Retina (tissue), 1 donor: ENCODE measurements around the gene SELENON.

Experiments
- DNase-seq: peaks from one replicate; pipeline ENCODE4 v3.0.0-alpha.2; 2016

The SELENON gene

DNA sequence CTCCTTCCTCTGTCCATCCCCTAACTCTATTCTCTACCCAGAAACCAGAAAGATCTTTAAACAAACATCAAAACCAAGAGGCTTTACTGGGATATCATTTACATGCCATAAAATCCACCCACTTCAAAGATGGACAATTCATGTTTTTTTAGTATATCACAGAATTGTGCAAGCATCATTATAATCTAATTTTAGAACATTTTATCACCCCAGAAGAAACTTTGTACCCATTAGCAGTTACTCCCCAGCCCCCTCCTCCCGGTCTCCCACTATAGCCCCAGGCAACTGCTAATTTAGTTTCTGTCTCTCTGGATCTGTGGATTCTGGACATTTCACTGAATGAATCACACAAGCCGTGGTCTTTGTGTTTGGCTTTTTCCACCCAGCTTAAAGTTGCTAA, 4.8 kb upstream of the SELENON start:
- DNase-seq: no peak

DNA sequence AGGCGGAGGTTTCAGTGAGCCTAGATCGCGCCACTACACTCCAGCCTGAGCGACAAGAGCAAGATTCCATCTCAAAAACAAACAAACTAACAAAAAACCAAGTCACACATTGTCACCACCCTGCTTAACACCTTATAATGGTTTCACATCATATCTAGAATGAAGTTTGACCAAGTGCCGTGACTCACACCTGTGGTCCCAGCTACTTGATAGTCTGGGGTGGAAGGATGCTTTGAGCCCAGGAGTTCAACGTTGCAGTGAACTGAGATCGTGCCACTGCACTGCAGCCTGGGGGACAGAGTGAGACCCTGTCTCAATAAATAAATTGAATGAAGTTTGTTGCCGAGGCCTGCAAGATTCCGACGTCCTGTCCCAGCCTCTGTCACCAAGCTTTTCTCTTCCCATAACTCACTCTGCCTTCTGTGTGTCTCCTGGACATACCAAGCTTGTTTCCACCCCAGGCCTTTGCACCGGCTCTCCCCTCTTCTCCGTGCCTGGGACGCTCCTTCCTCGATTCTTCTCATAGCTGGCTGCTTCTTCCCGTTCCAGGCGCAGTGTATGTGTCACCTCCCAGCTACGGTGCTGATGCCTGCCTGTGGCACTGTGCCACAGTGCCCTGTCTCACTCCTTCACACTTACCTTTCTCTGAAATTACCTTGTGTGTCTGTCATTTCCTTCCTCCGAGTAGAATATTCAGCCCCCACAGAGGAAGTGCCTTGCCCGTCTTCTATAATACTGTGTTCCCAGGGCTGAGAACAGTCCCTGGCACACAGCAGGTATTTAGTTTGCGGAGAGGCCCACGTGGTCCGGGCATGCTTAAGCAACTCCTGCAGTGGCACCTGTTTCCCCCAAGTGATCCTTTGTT, 3.8 kb upstream of the SELENON start:
- DNase-seq: peak; percentile 34

DNA sequence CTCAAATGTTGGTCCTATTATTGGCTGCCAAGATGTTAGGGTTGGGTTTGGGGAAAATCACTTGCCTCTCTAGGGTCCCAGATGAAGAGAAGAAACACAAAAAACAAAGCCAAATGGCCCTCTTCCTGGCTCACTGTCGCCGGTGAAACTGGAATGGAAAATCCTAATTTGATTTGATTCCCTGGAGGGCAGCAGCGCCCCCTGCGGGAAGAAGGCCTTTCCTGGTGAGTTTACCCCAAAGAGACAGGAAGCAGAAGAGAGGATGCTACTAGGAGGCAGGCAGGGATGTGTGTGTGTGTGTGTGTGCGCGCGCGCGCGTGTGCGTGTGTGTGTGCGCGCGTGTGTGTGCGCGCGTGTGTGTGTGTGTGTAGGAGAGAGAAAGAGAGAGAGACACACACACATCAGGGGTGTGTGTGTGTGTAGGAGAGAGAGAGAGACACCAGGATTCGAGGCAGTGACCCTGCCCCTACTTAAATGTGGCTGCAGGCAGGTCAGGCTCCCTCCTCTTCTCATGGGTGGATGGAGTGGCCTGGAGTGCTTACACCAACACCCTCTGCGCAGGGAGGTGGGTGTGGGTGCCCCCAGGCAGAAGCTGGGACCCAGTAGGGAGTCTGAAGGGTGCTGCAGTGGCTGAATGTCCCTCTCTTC, 3.1 kb upstream of the SELENON start:
- DNase-seq: peak; percentile 80

DNA sequence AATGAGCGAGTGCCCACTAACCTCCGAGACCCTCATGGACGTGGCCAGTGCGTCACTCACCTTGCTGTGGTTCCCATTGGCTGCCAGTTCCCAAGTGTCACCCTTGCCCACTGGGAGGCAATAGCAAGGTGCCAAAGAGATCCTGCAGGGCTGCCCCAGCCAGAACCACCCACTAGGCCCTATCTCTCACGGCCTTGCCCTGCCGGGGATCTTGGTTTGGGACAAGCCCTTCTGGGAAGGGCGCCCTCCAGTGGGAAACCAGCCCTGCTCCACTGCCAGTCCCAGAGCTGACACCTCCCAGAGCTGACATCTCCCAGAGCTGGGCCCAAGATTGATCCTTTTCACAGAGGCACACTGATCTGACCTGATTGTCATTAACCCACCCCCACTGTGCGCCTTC, 2.1 kb upstream of the SELENON start:
- DNase-seq: no peak

DNA sequence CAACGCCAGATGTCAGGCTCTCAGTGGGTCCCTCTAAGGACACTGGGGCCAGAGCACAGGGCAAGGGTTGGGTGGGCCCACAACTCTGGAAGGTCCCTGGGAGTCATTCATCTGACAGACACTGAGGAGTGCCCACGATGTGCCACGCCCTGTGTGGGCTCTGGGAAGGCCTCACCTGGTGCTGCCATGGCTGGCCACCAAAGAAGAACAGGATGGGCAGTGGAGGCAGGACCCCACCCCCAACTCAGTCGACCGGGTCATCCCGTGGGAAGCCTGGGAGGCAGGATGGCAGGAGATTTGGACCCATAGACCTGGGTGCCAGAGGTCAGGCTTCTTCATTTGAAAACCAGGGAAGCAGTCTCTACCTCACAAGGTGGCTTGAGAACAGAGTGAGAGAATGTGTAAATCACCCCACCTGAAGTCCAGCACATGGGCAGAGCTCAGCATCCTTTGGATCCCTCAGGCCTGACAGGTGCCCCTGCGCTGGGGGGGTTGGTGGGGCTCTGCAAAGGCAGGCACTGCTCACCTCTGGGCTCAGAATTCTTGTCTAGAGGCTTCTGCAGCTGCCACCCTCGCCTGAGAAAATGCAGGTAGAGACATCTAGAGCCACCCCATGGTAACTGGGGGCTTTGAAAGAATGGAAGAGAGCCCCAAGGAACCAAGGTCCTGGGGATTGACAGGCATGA, 1.2 kb upstream of the SELENON start:
- no peak for DNase-seq

DNA sequence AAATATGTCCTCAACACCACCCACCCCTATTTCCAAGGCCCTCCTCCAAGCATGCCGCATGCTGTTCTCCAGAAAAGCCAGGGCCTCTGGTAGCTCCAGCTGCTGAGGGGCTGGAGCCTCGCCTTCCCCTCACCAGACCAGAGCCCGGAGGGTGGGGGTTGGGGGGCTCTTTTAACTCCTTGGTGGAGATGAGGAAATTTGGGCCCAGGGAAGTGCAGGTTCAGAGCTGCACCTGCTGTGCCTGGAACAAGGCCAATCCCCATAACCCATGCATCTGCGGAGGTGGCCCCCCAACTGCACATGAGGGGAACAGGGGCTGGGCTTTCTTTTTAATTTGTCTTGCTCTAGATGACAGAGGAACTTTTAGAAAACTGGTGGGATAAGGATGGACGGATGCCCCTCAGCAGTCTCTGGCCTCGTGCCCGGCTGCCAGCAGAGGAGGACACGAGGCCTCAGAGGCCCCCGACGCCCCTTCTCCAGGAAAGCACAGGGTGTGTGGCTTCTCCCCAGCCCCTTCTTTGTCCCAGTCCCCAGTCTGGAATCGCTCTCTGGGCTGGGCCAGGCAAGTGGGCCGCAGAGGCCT, 550 bp upstream of the SELENON start:
- DNase-seq: peak; percentile 85

- DNase-seq: peak; percentile 53
Observed at GRCh38 chr1:25800703-25801377, 847 bp downstream of the SELENON start.

GRCh38 chr1:25802915-25803314, 2.9 kb downstream of the SELENON start:
- no peak for DNase-seq

DNA sequence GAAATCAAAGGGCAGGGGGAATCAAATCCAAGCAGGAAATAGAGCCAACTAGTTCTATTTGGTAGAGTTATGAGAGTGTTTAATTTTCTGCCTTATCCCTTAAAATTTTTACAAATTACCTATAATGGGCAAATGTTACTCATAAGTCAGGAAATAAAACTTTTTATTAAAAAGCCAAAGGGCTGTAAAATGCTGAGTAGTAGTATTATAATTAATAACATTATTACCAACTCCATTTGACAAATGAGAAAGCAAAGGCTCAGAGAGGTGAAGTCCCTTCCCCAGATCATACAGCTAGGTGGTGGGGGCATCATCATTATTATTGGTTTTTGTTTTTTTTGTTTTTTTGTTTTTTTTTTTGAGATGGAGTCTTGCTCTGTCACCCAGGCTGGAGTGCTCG, 3.4 kb downstream of the SELENON start:
- no peak for DNase-seq

GRCh38 chr1:25804244-25804963, 4.4 kb downstream of the SELENON start:
- DNase-seq: no peak

DNA sequence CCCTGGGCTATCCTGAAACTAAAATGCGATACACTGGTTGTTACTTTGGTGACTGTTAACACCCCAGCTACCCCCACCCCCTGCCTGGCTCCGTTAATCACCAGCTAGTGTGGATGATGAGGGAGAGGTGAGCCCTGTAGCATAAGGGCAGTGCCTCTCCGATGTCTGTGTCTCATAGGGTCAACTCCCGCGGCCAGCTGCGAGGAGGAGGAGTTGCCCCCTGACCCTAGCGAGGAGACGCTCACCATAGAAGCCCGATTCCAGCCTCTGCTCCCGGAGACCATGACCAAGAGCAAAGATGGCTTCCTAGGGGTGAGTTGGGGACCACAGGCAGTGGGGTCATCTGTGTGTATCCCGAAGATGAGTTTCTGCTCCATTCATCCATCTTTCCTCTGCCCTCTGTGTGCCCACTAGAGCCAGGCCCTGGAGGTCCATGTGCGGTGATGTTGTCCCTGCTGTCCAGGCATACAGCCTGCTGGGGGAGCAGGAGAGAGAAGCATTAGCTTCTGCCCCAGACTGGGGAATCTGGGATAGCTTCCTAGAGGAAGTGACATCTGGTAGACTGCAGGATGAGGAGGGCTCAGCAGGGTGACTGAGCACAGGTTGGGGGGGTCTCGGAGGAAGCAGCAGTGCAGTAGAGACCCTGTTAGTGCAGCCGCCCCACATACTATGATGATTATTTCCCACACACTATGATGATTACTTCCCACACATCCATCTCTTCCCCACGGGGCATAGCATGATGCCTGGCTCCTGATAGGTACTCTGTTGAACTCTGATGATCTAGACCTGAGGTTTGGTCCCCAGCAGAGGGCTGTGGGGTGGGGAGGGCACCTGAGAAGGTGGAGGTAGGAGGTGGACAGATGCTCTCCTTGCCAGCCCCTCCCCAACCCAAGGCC, 5.2 kb downstream of the SELENON start:
- no peak for DNase-seq

GRCh38 chr1:25805863-25806225, 5.9 kb downstream of the SELENON start:
- no peak for DNase-seq

- DNase-seq: no peak
Observed at GRCh38 chr1:25806418-25806817, 6.4 kb downstream of the SELENON start.

DNA sequence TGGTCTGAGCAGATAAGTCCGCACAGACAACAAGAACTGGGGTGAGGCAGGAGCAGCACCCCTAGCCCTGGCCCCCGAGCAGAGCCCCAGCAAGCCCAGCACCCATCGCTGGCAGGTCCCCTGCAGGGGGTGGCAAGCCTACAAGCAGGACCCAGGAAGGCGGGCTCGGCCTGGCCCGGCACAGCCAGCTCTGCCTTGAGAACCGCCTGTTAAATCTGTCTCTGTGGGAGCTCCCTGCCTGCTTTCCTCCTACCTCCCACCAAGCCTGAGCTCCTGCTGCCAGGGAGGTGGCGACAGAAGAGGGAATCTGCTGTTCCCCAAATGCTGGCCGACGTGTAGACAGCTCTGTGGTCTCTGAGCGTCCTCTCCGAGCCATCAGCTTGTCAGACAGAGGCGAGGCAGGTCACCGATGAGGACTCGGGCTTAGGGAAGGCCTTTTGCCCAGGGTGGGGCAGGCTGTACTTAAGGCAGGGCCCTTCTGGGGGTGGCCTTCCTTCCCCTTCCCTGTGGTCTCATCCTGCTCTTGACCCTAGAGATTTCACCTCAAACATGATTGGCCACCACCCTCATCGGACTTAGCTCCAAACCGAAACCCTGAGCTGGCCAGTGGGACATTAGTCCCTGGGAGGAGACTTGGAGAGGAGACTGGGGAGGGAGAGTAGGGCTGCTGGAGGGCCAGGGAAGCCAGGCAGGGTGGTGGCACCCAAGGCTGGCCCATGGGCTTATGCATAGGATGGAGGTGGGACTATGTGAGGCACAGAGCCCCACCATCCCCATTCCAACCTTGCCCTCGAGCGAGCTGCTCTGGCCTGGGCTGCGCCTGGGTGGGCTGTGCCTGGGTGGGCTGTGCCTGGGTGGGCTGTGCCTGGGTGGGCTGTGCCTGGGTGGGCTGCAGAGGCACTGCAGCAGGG, 7.7 kb downstream of the SELENON start:
- no peak for DNase-seq

- no peak for DNase-seq
Observed at GRCh38 chr1:25808481-25809244, 8.7 kb downstream of the SELENON start.

DNA sequence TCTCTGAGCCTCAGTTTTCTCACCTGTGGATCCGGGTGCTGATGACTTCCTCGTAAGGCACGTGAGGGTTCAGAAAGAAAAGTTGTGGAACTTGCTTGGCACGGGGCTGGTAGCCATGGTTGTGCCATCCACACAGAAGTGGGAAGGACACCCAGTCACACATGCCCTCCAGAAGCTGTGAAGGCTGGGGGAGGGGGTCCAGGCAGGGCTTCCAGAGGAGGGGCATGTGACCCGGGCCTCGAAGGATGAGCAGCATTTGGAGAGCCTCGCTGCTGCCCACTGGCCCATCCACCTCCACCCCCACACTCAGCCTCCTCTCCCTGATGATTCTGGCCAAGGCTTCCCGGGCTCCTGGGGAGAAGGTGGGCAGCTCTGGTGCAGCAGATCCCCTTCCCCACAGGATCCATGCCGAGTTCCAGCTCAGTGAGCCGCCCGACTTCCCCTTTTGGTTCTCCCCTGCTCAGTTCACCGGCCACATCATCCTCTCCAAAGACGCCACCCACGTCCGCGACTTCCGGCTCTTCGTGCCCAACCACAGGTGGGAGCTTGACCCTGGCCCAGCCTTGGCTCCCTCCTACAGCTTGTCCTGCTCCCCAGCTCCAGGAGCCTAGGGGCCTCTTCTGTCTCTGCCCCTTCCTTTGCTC, 9.4 kb downstream of the SELENON start:
- no peak for DNase-seq

GRCh38 chr1:25809929-25810328, 9.9 kb downstream of the SELENON start:
- DNase-seq: no peak
